NOMO-1 treated with dmso at 0.1 percent for 144 hours (cell line): Measurements from ENCODE around the gene ZNF467.

Experiments used
- DNase-seq: peaks from one replicate; lab custom pipeline; 2025; ENCODE audit not compliant: unreplicated experiment; lab: John Stamatoyannopoulos, UW

The ZNF467 gene

DNA sequence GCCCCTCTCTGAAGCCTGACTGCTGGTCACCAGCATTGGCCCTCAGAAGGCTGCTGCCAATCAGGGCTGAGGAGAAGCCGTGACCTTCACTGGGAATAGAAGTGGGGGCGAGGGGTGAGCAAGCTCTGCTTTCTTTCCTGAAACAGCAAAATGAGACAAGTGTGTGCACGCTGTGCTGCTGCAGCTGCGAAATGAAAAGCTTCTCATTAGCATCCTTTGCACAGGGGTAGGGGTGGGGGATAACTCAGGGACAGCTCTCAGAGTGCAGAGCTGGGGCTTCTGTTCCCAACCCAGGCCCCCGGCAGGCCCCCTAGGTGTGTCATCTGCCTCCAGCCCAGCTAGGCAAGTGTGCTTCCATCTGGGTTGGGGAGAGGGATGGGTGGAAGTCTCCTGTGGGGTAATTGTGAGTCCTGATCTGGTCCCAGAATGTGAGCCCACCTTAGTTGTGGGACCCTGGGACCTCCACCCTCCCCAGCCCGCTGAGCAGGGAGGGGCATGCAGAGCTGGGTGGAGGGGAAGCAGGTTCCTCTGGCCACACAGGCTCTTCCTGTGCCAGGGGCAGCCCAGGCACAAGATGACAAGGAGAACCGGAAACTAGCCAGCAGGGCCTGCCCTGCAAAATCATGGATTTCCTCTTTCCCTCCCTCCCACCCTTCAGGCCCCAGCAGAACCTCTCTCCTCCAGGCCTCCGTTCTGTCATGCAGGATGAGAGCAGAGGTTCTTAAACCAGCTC lies 22.2 kb downstream of the ZNF467 start:
- DNase-seq = no peak

GRCh38 chr7:149750122-149750845 lies 23.1 kb downstream of the ZNF467 start:
- no peak for DNase-seq

DNA sequence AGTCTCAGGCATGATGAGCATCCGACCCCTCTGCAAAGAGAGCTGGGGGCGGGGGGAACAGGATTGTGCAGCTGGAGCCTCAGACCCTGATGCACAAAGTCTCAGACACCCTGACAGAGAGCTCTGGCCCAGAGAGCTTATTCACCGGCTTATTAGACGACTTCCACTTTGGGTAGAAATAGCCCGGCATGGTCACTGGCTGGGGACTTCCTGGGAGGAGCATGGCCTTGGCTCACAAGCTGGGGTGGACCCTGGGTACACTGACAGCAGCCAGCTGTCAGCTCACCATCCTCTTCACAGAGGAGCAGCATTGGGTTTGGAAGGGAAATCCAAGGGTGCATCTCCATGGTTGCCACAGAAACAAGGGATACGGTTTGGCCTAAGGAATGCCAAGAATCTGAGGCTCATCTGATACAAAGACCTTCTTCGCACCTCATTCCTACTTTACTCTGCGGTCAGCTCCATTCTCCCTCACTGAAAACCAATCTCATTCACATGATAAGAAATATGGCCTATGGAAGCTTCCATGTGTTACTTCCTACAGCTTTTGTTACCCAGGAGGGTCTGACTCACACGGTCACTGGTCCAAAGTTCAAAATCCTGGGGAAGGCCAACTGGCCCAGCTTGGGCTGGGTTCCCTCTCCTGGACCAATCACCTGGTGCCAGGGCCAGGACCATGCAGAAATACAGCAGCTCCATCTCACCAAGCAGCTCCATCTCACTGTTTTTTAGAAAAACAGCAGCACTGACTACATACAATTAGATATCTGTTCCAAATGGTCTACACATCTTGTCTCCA lies 25.1 kb downstream of the ZNF467 start:
- DNase-seq = no peak

DNA sequence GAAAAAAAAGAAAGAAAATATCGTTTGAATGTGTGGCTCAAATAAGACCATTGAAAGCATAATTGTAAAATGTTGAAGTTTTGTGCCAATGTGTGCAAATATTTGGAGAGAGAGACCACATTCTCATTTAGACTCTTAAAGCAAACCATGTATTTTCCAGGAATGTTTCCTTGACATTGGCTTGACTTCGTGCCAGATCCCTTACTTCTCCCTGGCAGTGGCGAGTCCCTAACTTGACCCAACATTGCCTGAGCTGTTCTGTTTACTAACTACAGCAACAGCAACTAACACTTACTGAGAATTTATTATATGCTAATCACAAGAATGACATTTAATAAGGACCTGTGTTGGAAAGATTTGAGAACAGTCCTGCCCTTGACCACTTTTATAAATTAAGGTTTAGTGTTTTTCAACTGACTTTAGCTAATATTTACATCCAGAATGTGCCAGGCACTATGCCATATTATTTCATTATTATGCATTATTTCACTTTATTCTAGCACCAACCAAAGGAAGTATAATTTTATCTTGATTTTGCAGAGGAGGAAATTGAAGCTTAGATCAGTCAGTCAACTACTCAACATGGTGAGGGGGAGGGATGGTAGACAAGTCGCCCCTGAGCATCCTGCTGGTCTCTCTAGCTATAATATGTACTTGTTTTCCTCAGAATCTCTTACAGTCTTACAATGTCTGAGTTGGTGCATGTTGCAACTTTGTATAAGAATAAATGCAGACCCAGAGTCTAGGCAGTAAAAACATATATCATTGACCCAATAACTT lies 29.7 kb downstream of the ZNF467 start:
- no peak for DNase-seq

GRCh38 chr7:149742075-149742701 lies 31.2 kb downstream of the ZNF467 start:
- no peak for DNase-seq

- DNase-seq = no peak
Measured at GRCh38 chr7:149741629-149742028, 31.8 kb downstream of the ZNF467 start.

GRCh38 chr7:149736478-149737360 lies 36.7 kb downstream of the ZNF467 start:
- DNase-seq = no peak

- no peak for DNase-seq
Measured at GRCh38 chr7:149735779-149736477, 37.5 kb downstream of the ZNF467 start.

- DNase-seq = no peak
Measured at GRCh38 chr7:149735181-149735602, 38.2 kb downstream of the ZNF467 start.

- DNase-seq = no peak
Measured at GRCh38 chr7:149734791-149735075, 38.7 kb downstream of the ZNF467 start.

- DNase-seq = no peak
Measured at GRCh38 chr7:149733924-149734790, 39.2 kb downstream of the ZNF467 start.

GRCh38 chr7:149733131-149733923 lies 40.1 kb downstream of the ZNF467 start:
- no peak for DNase-seq

- no peak for DNase-seq
Measured at GRCh38 chr7:149732611-149733010, 40.8 kb downstream of the ZNF467 start.

DNA sequence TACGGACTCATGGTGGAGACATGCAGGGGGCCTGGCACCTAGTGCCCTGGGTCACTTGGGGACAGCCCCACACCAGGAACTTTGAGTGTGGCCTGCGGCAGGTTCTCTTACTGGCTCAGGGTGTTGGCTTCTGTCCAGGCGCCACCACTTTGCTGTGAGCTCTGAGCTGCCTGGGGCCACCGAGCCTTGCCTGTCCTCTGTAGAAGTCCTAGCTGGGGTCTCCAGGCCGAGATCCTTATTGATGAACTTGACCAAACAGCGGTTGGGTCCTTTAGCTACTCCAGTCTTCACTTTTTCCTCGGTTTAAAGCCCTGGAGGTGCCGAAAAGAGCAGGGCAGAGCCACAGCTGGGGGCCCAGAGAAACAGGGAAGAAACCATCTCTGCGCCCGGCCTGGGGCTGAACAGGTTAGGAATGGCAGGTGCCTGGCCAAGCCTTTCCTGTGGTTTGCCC lies 41.3 kb downstream of the ZNF467 start:
- no peak for DNase-seq

DNA sequence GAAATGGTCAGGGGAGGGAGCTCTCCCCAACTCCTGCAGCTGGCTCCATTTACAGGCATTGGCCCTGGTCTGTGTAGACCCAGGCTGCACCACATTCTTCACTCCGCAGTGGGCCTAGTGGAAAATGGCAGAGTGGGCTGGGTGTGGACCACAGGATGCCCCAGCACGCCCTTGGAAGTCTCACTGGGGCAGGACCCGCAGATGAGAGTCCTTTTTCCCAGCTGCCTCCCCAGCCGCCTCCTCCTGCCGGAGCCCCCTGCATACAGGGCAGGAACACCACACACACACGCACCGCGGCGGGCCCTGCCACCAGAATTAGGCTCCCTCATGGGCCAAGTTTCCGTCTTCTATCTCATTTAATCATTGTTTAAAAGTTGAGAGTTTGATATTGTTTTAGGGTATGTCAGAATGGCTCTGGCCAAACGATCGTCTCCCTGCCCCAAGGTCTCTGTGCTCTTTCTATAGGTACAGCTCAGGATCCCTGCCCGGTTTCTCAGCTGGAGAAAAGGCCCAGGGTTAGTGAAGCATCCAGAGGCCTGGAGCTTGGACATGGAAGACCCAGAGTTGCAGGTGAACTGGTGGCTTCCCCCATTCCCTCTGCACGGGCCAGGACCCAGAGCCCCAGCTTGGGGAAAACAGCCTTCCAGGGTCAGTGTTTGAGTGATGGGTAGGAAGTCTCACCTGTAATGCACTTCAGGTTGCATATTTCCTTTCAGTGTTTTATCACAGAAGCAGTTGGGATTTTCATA lies 42.0 kb downstream of the ZNF467 start:
- DNase-seq = no peak

GRCh38 chr7:149729983-149730801 lies 43.2 kb downstream of the ZNF467 start:
- no peak for DNase-seq
